ENCODE data around the gene CDH12.
"Not testable (repeated sequence)": the region's sequence is repeated elsewhere in the genome, so short reads cannot be mapped to it uniquely, and the experiment has no call there.

The CDH12 gene

DNA sequence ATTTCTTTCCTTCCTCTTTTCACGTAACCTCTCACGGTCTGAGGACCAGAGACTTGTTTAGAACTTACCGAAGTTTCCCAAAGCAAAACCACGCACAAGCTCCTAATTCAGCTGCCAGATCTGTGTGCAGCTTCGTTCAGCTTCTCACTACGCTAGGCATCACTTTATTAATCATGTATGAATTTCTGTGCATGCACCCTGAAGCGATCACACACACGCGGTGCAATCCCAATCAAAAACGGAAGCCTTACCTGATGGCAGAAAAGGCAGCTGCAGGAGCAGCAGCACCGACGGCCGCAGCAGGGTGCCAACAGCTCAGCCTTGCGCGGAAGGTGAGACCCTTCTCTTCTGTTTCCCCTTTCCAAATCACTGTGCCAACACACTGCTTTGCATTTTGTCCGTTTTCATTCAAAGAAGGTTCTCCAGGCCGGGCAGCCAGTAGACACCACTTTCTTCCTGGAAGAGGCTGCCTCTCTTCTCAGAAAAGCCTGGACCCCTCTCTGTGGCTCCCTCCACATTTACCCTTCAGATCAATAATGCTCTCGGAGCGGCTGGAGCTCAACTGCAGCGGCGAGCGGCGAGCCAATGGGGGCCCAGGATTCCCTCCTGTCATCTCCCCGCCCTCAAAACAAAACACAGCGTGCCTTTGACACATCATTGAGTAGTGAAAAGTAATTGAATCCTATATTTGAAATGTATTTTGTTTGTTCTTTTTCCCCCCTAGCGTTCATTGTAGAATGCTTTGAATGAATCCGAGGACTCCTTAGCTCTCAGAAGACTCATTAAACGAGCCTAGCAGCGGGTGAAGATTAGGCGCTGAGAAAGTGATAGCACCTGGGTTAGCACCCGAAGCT is at the start of gene CDH12:
Gene CDH12, minus strand, starts transcription at position 538 of the 854 bp plus-strand sequence.
- DNase-seq = peak; percentile 5

DNA sequence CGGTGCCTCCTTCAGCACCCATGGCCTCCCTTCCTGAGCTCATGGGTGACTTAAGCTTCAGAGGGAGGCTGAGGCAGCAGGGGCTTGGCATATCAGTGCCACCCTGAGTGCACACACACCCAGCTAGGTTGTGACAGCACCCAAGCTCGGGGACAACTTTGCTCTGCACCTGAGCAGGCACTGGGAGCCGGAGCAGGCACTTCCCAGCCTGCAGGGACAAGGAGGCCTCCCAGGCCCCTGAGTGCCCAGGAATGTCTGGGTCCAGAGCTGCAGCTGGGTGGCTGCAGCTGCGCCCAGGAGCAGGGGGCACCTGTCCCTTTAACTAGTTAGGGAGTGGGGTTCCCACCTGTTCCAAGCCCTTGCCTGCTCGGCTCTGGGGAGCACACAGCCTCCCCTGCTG is 48.7 kb upstream of the CDH12 start:
- no peak for DNase-seq

DNA sequence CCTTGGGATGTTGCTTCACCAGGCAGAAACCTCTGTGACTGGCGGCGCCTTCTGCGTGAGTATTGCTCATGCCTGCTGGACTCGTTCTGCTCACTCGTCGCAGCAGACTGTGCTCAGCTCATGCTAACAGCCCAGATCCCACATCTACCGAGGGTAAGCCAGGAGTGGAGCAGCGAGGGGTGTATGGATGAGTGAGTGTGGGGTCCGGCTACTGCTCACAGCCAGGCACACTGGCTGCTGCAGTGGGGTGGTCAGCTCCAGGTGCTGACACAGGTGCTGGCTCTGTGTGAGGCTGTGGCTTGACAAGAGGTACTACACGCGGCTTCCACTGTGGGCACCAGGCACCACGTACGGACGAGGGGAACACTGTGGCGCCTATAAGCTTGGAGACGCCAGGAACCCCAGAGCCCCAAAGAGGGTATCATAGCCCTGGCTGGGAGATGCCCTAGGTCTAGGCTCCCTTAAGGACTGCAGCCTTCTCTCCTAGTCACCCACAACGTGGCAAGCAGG is 47.7 kb upstream of the CDH12 start:
- DNase-seq = no peak

DNA sequence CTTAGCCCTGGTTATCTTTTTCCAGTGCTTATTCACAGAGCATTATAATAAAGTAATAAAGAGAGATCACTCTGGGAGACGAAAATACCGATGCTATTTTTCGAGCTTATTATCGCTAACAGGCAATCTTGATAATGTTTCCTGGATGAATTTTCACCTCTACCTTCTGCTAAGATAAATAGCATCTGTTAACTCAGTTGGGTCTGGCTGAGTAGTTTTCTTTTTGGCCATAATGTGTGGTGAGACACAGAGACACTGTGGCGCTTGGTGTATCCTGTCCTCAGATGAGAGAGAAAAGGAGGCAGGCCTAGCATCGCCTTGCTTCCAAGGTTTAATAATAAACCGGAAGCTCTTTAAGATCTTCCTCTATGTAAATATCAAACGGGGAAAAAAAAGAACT is 46.2 kb upstream of the CDH12 start:
- DNase-seq = no peak

DNA sequence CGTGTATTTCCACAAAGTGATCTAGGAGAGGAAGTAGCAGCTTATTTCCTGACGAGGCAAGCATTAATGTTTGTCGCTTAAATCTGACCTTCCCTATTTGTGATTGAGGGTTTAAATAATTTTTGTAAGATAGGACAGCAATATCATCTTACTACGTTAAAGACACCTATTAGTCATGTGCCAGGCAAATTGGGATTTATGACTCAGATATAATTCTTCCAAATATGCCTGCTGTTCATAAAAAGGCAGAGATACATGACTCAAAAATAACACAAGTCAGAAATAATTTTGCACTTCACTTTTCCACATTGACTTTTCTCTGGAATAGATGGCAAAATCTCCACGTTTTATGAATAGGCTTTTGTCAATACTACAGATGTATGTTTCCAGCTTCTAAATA is 43.0 kb upstream of the CDH12 start:
- DNase-seq = no peak

DNA sequence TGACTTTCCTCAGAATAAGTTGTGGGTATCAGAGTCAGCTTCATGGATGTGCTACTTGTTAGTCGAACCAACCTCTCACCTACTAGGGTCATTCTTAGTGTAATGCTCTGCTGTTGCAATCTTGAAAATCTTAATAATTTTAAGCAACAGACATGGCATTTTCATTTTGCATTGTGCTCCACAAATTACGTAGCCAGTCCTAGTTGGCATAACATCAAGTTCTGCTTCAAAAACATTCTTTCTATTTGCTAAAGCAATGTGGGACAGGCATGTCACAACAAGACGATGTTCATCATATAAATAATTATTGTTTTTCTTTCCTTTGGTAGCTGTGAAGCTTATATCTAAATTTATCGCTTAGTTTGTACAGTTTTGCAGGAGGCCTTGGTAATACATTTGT is 39.3 kb upstream of the CDH12 start:
- no peak for DNase-seq

DNA sequence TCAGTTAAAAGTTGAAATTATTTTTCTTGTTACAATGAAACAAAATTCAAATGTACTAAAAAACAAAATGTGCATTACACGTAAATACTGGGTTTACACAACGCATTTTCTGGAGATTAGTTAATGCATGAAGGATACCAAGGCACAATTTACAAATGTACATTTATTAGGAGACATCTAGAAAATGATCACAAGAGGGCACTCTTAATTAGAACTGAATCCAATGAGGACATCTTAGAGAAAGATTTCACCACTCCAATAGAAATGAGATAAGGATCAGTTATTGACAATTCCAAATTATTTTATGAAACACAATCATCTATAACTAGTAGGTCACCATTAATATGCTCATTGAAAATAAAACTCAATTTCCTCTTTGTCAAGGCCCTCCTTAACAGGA is 36.6 kb upstream of the CDH12 start:
- DNase-seq = no peak

DNA sequence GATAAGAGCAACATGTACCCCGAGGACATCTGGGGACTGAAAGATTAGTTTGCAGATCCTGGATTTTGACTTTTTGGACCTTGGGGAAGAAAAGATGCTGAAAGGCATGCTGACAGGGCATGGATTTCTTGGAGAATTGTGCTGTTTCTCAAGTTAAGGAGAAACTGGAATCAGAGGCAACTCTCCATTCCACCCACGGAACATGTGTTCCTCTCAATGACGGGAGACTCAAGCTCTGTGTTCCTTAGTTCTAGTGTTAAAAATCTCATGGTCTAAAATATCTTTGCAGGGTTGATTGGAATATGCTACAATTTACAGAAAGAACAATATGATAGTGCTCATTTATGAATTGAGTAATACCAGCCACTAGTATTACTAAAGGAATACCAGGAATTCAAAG is 34.4 kb upstream of the CDH12 start:
- no peak for DNase-seq

DNA sequence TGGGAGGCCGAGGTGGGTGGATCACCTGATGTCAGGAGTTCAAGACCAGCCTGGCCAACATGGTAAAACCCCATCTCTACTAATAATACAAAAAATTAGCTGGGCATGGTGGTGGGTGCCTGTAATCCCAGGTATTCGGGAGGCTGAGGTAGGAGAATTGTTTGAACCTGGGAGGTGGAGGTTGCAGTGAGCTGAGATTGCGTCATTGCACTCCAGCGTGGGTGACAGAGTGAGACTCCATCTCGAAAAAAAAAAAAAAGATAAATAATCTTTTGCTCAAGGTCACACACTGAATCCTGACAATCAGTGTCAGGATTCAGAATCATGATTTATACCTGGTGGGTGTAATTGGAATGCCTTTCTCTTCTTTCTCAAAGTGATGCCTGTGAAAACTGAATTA is 5.8 kb upstream of the CDH12 start:
- DNase-seq = not testable (repeated sequence)

DNA sequence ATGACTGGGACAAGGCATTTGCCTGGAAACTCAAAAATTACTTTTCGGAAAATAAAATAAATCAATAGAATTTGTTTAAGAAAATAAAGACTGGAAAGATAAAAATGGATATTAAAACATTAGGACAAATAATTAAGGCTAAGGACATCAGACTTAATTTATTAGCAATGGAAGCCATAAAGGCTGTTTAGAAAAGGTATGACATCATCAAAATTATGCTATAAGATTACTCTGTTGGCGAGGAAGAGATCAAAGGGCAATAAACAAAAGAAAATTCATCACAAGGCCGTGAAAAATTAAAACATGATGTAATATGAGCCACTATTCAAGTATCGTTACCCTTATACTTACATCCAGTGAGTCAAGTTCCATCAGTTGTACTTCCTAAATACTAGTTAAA is 2.7 kb upstream of the CDH12 start:
- DNase-seq = no peak

DNA sequence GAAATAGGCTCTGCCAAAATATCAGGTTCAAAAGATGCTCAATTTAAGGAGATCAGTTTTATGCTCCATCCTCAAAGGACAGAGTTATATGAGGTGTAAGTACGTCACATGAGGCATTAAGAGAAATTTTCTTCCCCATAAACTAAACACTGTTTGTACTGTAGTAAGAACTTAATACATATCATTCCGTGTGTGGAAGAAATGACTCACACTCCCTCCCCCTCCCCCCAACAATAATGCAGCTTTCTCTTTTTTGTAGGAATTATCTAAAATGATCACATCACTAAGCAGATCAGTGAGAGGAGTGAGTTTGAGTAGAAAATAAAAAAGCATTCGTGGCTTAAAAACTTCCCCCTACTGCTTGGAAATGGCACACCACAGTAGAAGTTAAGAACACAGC is 2.2 kb downstream of the CDH12 start:
- DNase-seq = no peak

DNA sequence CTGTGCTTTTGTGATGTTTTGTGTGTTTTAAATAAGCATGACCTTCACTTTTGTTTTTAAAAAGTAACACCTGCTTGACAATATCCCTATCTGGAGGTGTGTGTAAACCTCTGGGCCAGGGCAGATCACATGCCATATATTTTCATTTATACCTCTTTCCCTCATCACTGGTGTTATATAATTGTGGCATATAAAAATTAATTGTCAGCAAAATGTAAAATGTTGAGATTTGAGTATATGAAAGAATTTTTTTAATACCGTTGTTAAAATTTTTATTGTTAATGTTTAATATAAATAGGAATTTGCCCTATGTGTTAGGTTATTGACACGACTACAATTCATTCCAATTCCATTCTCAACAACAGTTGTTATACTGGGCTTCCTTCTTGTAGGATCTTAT is 6.5 kb downstream of the CDH12 start:
- no peak for DNase-seq

DNA sequence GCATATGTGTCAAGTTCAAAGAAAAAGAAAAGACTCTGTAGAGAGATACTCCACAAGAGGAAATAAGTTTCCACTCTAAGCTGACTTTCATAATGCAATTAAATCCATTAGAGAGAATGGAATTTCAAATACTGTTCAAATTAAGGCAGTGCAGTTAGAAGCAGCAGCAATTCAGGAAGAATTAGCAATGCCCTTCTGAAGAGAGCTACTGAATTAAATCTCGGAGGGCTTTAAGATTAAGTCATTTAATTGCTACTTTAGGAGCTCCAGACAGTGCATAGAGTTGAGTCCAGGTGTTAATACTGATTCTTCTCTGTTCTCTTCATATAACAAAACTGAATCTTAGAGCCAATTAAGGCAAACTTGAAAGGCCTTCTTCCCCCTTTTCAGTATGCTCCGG is 8.5 kb downstream of the CDH12 start:
- DNase-seq = no peak

DNA sequence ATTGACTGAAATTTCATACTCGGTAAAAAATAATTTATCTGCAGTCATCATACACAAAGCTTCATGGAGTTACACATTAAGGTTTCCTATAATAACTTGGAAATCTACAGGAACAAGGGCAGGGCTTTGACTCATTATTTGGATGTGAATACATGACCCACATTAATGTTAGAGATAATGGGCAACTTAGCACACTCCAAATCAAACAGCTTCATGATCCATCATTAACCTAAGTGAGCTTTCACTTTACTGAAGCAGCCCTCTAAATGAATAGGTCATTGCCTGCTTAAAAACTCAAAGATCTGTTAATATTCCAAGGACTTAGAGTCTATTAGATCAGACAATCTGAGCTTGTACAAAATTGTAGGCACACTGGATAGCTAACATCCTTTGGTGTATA is 9.0 kb downstream of the CDH12 start:
- DNase-seq = no peak

DNA sequence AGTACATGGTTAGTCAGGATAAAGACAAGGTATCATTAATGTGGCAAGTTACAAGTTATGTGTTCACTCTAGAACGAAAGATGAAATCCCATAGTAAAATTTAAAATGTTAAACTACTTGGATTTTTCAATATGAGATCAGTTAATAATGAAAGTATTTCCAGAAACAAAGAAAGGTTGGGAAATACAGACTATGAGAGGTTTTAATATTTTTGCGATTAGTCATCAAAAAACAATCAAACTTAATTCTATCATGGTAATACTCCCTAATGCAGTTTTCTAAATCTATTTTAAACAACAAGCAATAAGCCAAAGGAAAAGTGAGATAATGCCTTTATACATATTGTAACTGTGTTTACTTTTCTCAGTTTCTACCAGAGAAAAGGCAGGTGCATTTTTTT is 10.6 kb downstream of the CDH12 start:
- DNase-seq = no peak

DNA sequence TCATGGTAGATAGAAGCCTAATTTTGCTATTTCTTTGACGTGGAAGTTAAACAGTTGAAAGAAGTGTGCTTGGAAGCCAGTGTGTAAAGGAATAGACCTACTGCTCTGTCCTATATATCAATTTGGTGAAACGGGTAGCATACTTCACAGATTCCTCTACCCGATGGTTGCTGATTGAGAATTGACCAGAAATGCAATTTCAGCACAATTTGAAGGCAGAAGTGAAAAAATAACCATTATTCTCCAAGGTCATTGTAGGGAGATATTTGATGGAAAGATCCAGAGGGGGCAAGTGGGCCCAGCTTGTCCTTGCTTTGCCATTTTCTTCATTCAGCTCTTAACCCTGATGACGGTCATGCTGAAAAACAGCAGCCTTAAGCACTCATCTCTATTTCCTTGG is 15.3 kb downstream of the CDH12 start:
- DNase-seq = no peak

DNA sequence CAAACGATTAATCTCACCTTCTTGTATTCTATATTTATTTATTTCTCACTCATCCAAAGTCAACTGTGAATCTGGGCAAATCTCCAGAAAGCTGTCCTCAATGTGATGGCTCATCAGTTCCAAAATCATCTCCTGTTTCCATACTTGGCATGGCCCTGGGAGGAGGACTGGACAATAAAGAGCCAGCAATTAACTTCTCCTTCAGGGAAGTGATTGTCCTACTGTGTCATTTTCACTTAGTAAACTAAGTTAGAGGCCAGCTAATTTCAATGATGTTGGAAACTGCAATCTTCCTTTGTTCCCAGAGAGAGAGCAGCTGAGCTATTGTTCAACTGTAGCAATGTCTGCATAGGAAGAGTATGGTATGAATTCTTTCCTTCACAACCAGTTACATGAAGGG is 17.5 kb downstream of the CDH12 start:
- DNase-seq = no peak

DNA sequence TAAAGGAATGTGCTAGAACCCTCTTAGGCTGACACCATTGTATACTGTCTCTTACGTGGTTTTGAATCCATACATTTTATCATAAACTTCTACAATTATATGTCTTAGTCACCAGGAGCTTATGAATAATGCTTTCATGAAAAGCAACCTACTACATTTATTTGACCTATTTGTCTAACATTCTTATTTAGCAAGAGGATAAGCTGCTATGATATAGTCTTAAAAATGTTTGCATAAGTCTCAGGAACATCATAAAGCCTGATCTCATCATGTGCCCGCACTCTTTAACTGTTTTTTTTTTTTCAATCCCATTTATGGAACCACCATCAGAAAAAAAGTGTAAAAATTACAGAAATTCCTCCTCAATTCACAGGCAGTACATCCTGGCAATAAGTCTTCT is 59.7 kb downstream of the CDH12 start:
- no peak for DNase-seq

DNA sequence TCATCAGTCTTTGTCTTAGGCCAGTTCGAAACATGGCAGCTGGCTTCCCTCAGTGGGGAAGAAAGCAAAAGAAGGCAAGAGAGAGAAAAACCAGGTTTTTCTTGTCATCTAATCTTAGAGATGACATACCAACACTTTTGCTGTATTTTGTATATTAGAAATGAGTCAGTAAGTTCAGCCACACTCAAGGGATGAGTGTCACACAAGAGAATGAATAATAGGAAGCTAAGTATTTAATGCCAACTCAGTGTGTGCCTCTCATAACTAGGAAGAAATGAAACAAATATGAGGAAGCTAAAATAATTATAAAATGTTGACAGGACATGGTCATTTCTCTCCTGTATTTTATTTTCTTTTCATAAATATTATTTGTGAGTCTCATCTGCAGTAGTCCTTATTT is 65.3 kb downstream of the CDH12 start:
- DNase-seq = no peak

DNA sequence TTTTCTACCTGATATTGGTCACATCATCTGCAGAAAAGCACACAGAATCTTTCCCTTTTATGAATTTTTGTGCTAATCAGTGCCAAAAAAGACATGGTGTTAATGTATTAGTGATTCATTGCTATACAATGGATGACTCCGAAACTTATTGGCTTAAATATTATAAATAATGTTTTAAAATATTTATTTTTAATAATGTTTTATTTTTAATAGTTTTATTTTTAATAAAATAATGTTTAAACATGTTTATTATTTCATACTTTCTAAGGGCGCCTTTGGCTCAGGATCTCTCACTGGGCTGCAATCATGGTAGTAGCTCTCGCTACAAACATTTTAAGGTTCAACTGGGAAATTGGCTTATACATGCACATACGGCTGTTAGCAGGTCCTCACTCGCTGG is 65.7 kb downstream of the CDH12 start:
- no peak for DNase-seq

DNA sequence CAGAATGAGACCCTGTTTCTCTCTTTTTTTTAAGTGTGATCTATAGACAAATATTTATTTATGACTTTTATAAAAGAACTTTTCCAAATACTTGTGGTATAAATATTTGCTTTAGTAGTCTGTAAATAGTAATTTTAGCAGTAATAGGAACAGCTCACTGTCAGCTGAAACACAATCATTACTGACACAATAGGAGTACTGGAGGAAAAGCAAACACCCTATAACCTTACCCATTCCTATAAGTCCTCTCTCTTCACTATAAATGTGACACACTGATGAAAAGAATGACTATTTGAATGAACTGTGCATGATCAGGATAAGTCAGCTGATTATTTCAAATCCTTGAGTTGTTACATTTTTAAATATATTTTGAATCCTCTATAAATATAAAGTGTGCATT is 72.4 kb downstream of the CDH12 start:
- DNase-seq = no peak

DNA sequence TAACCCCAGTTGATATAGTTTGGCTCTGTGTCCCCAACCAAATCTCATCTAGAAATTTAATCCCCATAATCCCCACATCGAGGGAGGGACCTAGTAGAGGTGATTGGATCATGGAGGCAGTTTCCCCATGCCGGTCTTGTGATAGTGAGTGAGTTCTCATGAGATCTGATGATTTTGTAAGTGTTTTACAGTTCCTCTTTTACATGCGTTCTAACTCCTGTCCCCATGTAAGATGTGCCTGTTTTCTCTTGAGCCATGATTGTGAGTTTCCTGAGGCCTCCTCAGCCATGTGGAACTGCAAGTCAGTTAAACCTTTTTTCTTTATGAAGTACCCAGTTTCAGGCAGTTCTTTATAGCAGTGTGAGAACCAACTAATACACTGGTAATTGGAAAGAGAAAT is 73.6 kb downstream of the CDH12 start:
- no peak for DNase-seq

DNA sequence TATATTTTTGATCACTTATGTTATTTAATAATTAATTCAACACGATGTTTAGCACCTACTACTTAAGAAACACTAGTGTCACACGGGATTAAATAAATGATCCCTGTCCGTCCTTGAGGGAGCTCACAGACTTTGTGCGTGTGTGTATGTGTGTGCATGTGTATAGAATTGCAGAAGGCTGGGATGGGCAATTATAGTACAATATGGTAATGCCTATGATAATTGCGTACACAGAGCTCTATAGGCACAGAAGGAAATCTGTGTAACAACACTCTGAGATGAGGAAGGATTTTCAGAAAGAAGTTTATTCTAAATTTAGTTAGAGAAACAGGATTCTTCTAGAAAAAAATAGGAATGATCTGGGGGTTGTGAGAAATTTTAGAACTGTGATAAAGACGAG is 76.9 kb downstream of the CDH12 start:
- DNase-seq = no peak

DNA sequence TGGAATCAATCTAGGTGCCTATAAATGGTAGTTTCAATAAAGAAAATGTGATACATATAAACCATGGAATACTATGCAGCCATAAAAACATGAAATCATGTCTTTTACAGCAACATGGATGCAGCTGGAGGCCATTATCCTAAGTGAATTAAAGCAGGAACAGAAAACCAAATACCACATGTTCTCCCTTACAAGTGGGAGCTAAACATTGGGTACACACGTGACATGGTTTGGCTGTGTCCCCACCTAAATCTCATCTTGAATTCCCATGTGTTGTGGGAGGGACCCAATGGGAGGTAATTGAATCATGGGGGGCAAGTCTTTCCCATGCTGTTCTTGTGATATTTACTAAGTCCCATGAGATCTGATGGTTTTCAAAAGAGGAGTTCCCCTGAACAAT is 78.9 kb downstream of the CDH12 start:
- DNase-seq = not testable (repeated sequence)

DNA sequence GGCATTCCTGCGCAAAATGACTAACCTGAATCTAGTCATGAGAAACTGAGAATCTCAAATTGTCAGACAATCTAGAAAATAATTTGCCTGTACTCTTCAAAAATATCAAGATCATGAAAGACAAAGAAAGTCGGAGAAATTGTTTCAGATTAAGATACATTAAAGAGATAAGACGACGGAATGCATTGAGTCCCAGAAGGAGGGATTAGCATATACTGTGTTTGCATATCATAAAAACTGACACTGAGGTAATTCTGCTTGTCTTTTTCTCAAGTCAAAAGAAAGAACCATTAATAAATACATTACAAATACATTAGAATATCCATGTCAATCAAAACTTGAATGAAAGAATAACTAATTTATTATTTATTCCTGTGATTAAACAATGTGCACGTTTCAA is 88.4 kb downstream of the CDH12 start:
- no peak for DNase-seq
